Prostate gland (tissue), 2 donors: ENCODE measurements around the gene NHERF2. TPM values are rescaled to one million over a fixed set of nuclear protein-coding genes. Genes with fewer than 3 reads are reported as not detected.

Source experiments
- DNase-seq: peaks from one replicate; pipeline ENCODE4 v3.0.0-alpha.2; 2019; ENCODE audit warnings: low spot score
- H3K27ac ChIP-seq, 2 donors: fragments of 200-600 bp; sonication (generic); 2 replicates each; pipeline ENCODE4 v1.5.1; 2017 to 2019
- H3K27me3 ChIP-seq: fragments of 200-600 bp; sonication (generic); replicated peaks from 2 replicates; pipeline ENCODE4 v1.5.1; 2019; ENCODE audit not compliant: insufficient read depth
- H3K36me3 ChIP-seq, 2 donors: fragments of 200-600 bp; sonication (generic); 1 replicate in 1 of 2; 2 replicates in 1 of 2; pipeline versions ENCODE4 v1.5.1 to v1.8.1; 2017 to 2019
- H3K4me1 ChIP-seq: fragments of 200-600 bp; sonication (generic); replicated peaks from 2 replicates; pipeline ENCODE4 v1.5.1; 2019
- H3K4me3 ChIP-seq, 2 donors: fragments of 200-600 bp; sonication (generic); 2 replicates each; pipeline ENCODE4 v1.5.1; 2017 to 2019
- H3K9me3 ChIP-seq: fragments of 200-600 bp; sonication (generic); 2 replicates; pipeline ENCODE4 v1.5.1; 2017
- CTCF ChIP-seq, 4 experiments: fragments of 200-600 bp in 2 of 4; fragments of 450-650 bp in 2 of 4; sonication (generic) in 2 of 4; IDR thresholded peaks; 1 replicate in 3 of 4; 2 replicates in 1 of 4; pipeline ENCODE4 v1.5.1; 2016 to 2019; ENCODE audit warnings: antibody characterized with exemption in 4 of 4, mild to moderate bottlenecking in 2 of 4, moderate library complexity in 2 of 4
- POLR2A ChIP-seq: fragments of 450-650 bp; IDR thresholded peaks from one replicate; pipeline ENCODE4 v1.6.1; 2016; ENCODE audit warnings: antibody characterized with exemption, mild to moderate bottlenecking
- POLR2AphosphoS5 ChIP-seq: sonication (generic); formaldehyde crosslinking; IDR thresholded peaks from one replicate; pipeline ENCODE4 v1.6.1; 2017; ENCODE audit warnings: antibody characterized with exemption
- WGBS: methylation state at CpG from one replicate; pipeline ENCODE4 v1.1.5; 2018; 5-methylcytosine and 5-hydroxymethylcytosine counted together
- intact Hi-C: fragments of 100-400 bp; cut with DNase I; formaldehyde crosslinking; loops from one replicate; pipeline ENCODE4 v1.14.2; 2022
- total RNA-seq, 2 donors: library from RNA; depleted of rRNA; stranded (reverse); fragments of >200 nt; gene quantifications; one replicate each; pipeline ENCODE4 v1.1.0, GENCODE V29; 2016

NHERF2 gene
- total RNA-seq, 2 donors from 2014 or later: 118 to 170 TPM

DNA sequence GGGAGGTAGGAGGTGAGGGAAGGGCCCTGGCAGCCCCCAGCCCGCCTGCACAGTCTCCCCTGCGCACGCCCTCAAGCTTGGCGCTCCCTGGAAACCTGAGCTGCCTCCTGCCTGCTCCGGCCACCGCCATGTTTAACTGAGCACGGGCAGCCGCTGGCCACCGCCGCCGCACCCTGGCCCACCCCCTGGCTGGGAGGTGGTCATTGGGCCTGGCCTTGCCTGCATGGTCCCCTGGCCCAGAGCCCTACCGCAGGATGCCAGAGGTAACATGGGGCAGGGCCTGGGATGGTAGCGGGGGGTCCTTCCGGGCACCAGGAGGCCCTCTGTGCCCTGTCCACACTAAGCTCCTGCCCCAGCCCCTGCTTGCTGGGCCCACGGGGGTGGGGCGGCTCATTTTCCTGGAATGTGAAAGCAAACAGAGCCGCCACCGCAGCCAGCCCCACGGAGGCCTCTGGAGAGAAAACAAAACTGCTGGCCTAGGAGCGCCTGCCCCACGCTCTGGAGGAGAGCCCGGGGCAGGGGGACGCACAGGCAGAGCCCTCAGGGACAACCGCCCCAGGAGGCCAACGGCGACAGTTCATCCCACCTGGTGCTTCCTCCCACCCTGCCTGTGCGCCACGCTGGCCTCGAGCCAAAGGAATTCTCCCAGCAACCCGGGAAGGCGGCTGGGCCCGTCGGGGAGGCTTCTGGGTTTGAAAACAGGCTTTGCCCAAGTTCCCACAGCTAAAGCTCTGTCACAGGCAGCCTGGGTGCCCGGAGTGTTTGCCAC is 8.9 kb downstream of the NHERF2 start:
- H3K4me1 ChIP-seq: peaks cover 49% of the 10 kb centered on the region
- peak overlapping the region; percentile 86 to 93 for H3K27ac ChIP-seq
- no peaks in the 10 kb centered on the region for H3K36me3 ChIP-seq
- intact Hi-C loops: no loop called here
- no peaks in the 10 kb centered on the region for H3K9me3 ChIP-seq
- 24% methylated on average over 26 of the region's 34 CpGs for WGBS
- H3K27me3 ChIP-seq: no peaks in the 10 kb centered on the region
- peak overlapping the region; percentile 3 to 7 for H3K4me3 ChIP-seq
- no peak for DNase-seq
- peak; percentile 13 for TF ChIP-seq POLR2AphosphoS5
- TF ChIP-seq POLR2A: no peak

GRCh38 chr16:2036200-2036966 is 9.7 kb downstream of the NHERF2 start:
- Histone ChIP-seq H3K4me1 (peaks cover 54% of the 10 kb centered on the region), H3K27ac (peak overlapping the region; percentile 86 to 93), H3K4me3 (peak overlapping the region in 1 of 2 donors; percentile 3), H3K9me3 (no peaks in the 10 kb centered on the region), H3K27me3 (no peaks in the 10 kb centered on the region), H3K36me3 (no peaks in the 10 kb centered on the region)
- WGBS: 79% methylated on average over 43 of the region's 47 CpGs
- intact Hi-C loops: no loop called here
- no peak for DNase-seq
- TF ChIP-seq POLR2A (no peak), CTCF (IDR thresholded peaks at IDR 0.05) (no peak), POLR2AphosphoS5 (no peak)

GRCh38 chr16:2037115-2037514 is 10.4 kb downstream of the NHERF2 start:
- peaks cover 54% of the 10 kb centered on the region for H3K4me1 ChIP-seq
- TF ChIP-seq CTCF (IDR thresholded peaks at IDR 0.05): no peak
- H3K27me3 ChIP-seq: no peaks in the 10 kb centered on the region
- 84% methylated on average over 15 of the region's 15 CpGs for WGBS
- H3K4me3 ChIP-seq: no peak overlapping the region
- no peaks in the 10 kb centered on the region for H3K36me3 ChIP-seq
- no peaks in the 10 kb centered on the region for H3K9me3 ChIP-seq
- no peak for DNase-seq
- intact Hi-C loops: no loop called here
- H3K27ac ChIP-seq: peak overlapping the region; percentile 86 to 93

- intact Hi-C loops: no loop called here
- TF ChIP-seq CTCF (IDR thresholded peaks at IDR 0.05) (no peak), POLR2A (no peak), POLR2AphosphoS5 (no peak)
- DNase-seq: no peak
- no peak overlapping the region for H3K4me3 ChIP-seq
- peak overlapping the region; percentile 66 to 86 for H3K27ac ChIP-seq
- H3K27me3 ChIP-seq: no peaks in the 10 kb centered on the region
- no peaks in the 10 kb centered on the region for H3K9me3 ChIP-seq
- H3K36me3 ChIP-seq: no peaks in the 10 kb centered on the region
- 81% methylated on average over 29 of the region's 29 CpGs for WGBS
- H3K4me1 ChIP-seq: peaks cover 54% of the 10 kb centered on the region
Observed at GRCh38 chr16:2037647-2038381, 11.1 kb downstream of the NHERF2 start.
